HG03097 (cell line): ENCODE measurements around the gene CXCL1.

ENCODE experiments used
- ATAC-seq: cut with Tn5 transposase; IDR thresholded peaks from one replicate; pipeline ENCODE4 v1.9.1; 2021; ENCODE audit not compliant: unreplicated experiment, low FRiP score

Gene CXCL1

DNA sequence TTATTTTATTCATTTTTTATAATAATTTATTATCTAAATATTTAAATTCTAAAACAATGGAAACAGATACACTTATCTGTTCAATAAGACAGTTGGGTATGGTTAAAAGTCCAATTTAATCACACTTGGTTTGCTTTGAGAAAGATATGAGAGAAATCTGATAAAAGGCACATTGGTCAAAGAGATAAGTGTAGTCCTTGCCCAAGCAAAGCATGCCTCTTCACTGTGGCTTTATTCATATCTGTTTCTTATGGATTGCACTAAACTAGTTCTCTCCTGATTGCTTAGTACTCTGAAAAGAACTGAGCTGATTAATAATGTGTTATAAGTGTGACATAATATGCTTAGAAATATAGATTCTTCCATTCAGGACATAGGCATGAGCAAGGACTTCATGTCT is 39.8 kb downstream of the CXCL1 start:
- no peak for ATAC-seq

DNA sequence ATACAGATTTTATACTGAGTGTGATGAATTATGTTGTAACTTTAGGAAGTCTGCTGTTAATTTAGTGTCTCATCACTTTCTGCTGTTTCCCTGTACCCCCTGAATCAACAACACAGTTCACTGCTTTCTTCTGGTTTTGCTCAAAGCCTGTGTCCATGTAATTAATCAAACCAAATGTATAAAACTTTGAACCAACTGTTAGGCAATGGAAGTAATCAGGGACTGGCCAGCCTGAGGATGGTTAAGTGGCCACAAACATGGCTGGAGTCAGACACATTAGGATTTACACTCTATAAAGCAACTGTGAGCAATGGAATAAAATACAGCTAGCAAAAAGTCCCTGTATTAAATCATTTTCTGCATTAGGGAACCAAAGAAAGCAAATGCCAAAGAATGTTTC is 42.6 kb downstream of the CXCL1 start:
- ATAC-seq, result no peak

DNA sequence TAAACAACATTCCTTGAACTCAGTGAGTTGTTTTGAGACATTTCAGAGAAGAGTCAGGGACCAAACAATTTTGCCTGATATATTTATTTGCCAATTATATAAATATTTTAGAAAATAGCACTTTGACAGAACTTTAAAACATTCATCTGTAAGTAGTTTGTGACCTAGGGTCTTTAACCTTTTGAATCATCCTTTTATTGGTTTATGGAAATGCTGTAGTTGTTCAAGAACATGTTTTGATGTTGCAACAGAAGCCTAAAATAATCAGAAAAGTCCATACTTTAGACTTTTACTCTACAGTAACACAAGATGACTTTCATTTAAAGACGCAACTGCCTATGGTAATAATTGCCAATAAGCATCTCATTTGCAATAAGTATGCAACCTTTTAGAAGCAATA is 43.0 kb downstream of the CXCL1 start:
- no peak for ATAC-seq

DNA sequence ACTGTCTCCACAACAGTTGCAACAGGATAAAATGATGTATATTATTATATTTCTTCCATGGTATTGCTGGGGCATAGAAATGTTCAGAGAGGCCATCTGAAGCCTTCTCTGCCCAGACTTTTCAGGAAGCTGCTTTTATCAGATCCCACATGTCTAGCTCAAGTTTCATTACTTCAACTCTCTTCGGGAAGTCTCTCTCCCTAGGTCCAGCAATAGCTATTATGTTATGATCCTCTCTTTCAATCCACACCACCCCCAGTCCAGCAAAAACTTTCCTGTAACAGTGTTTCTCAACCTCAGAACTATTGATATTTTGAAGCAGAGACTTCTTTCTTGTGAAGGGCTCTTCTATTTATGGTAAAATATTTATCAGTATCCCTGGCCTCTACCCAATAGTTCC is 44.9 kb downstream of the CXCL1 start:
- no peak for ATAC-seq

DNA sequence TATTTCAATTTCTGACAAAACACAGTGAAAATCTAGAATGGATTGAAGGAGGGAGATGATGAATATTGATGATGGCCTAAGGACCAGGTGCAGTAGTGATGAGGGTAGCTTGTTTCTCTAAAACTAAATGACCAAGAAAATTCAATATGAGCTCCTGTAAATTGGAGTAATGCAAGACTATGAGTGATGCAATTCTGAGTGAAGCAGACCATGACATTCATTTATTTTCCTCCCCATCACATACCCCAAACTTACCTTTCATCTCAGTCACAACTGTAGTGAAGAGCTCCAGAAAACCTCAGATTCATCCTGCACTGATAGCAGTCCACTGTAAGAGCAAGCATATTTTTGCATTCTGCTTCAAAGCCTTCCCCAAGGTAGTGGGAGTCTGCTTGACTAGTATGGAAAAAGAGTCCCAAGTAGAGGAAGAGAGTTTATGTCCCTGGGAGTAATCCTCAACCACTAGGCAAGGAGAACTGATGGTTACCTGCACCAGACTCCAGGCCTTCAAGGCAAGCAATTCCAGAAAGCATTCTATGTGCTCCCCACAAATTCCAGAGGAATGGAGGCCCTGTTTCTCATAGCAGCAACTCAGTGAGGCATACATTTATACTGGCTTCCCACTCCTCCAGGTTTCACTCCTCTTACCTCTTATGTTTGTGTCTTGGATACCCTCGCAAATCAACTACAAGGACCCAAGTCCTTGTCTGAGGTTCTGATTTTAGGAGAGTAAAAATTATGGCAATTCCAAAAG is 47.2 kb downstream of the CXCL1 start:
- ATAC-seq, result no peak

DNA sequence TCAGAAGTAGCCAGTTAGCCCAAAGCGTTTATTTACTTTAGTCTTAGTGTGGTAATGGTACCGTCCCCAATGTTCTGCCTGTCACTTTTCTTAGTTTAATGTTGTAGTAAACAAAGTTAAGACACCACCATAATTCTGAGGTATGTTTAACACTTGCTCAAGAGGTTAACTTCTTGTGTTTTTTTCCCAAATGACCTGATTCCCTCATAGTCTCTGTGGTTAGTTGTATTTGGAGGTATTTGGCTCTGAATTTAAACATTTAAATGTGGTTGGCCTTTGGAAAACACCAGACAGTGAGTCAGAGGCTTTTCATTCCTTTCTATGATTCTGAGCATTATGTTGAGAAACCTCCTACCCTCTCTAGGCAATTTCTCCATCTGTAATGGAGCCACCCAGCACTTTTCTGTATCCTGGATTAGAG is 47.9 kb downstream of the CXCL1 start:
- ATAC-seq, result no peak

DNA sequence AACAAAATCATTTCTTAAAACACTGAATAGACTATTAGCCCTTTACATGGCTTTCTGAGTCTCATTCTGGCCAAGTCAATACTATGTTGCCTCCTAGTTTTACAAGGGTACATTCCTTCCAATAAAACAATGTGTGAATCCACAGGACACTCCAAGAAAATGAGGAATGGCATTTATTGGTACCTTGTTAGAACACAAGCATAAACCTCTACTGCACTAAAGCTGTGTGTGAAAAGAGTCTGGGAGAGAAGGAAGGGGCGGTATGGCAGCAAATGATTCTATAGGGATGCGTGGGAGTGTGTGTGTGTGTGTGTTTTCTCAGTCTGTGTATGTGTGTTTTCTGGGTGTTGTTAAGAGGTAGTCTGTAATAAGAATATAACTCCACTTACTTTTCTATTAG is 48.9 kb downstream of the CXCL1 start:
- ATAC-seq, result no peak

DNA sequence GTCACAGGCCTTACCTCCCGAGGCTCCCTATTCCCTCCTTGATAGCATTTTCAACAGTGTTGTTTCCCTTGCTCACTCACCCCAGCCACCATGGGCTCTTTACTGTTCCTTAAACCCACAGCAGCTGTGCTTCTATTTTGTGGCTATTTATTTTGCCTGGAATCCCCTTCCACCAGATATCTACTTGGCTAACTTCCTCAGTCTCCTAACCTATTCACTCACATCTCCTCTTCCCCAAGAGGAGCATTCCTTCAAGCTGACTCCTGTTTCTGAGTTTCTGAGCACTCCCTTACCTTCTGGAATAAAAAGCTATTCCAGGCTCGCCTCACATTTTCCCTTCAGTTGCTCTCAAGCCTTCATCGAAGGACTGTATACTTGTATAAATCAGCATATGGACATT is 50.5 kb downstream of the CXCL1 start:
- ATAC-seq, result no peak
